Measurements from ENCODE around the gene MKNK1. TPM values are rescaled to one million over a fixed set of nuclear protein-coding genes. Genes with fewer than 3 reads are reported as not detected.

The MKNK1 gene
- total RNA-seq, 1 donor from 2014 or later, result 58.4 TPM

DNA sequence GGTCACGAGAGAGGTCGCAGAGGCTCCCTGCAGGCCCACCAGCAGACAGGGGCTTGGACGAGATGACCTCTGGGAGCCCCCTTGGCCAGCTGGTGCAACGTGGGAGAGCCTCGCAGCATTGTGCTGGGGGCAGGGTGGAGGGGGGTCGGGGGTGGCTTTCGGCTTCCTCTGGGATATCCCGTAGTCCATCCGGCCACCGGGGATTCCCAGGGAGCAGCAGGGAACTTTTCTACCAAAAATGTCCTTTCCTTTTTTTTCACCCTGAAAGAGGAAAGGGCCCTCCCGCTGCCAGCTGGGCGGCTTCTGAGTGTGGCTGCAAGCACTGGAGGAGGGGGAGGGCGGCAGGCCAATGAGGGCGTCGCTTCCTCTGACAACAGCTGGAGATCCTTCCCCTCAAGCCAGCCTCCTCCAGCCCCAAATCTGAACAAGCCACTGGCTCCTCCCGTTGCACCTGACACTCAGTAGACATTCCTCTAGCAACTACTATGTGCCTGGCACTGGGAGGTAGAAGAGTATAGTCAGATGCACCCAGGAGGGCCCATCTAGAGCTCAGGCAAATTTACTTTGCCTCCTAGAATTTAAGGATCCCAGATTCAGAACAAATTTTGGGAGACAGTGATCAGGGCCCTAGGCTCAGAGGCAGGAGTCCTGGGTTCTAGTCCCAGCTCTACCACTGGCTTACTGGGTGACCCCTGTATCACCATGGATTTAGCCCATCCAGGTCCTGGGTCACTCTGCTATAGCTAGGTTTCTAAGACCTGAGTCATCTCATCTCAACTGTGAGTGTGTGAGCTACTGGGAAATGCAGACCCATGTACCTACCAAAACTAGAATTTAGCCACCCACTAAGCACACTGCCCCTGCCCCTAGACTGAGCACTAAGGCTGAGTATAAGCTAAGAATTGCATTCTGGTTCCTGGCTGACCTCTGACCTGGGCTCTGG, 9.9 kb upstream of the MKNK1 start:
- H3K4me3 Mint-ChIP-seq (ENCODE audit: unreplicated experiment), result no peak overlapping the region
- TF ChIP-seq, protein P1, sequence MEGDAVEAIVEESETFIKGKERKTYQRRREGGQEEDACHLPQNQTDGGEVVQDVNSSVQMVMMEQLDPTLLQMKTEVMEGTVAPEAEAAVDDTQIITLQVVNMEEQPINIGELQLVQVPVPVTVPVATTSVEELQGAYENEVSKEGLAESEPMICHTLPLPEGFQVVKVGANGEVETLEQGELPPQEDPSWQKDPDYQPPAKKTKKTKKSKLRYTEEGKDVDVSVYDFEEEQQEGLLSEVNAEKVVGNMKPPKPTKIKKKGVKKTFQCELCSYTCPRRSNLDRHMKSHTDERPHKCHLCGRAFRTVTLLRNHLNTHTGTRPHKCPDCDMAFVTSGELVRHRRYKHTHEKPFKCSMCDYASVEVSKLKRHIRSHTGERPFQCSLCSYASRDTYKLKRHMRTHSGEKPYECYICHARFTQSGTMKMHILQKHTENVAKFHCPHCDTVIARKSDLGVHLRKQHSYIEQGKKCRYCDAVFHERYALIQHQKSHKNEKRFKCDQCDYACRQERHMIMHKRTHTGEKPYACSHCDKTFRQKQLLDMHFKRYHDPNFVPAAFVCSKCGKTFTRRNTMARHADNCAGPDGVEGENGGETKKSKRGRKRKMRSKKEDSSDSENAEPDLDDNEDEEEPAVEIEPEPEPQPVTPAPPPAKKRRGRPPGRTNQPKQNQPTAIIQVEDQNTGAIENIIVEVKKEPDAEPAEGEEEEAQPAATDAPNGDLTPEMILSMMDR (IDR thresholded peaks at IDR 0.05; ENCODE audit: partially characterized antibody, unreplicated experiment), result no peak
- peaks cover 3% of the 10 kb centered on the region for H3K4me1 Mint-ChIP-seq (ENCODE audit: low read depth, unreplicated experiment)
- DNase-seq, result peak; percentile 59
- peaks cover 7% of the 10 kb centered on the region for H3K9me3 Mint-ChIP-seq (ENCODE audit: unreplicated experiment)
- peak overlapping the region; percentile 40 for H3K27ac Mint-ChIP-seq (ENCODE audit: unreplicated experiment)
- no peaks in the 10 kb centered on the region for H3K36me3 Mint-ChIP-seq (ENCODE audit: unreplicated experiment)
- H3K27me3 Mint-ChIP-seq (ENCODE audit: unreplicated experiment), result peaks cover 11% of the 10 kb centered on the region

GRCh38 chr1:46612937-46613660, 9.0 kb upstream of the MKNK1 start:
- DNase-seq, result no peak
- Mint-ChIP-seq H3K27me3 (ENCODE audit: unreplicated experiment) (peaks cover 12% of the 10 kb centered on the region), H3K36me3 (ENCODE audit: unreplicated experiment) (no peaks in the 10 kb centered on the region), H3K27ac (ENCODE audit: unreplicated experiment) (peak overlapping the region; percentile 40), H3K4me1 (ENCODE audit: low read depth, unreplicated experiment) (peaks cover 3% of the 10 kb centered on the region), H3K4me3 (ENCODE audit: unreplicated experiment) (no peak overlapping the region), H3K9me3 (ENCODE audit: unreplicated experiment) (peaks cover 8% of the 10 kb centered on the region)
- TF ChIP-seq, protein P1 (IDR thresholded peaks at IDR 0.05; ENCODE audit: partially characterized antibody, unreplicated experiment), result no peak

GRCh38 chr1:46611691-46612221, 7.7 kb upstream of the MKNK1 start:
- H3K36me3 Mint-ChIP-seq (ENCODE audit: unreplicated experiment), result no peaks in the 10 kb centered on the region
- peaks cover 2% of the 10 kb centered on the region for H3K27me3 Mint-ChIP-seq (ENCODE audit: unreplicated experiment)
- H3K4me1 Mint-ChIP-seq (ENCODE audit: low read depth, unreplicated experiment), result peaks cover 5% of the 10 kb centered on the region
- no peak overlapping the region for H3K27ac Mint-ChIP-seq (ENCODE audit: unreplicated experiment)
- no peak overlapping the region for H3K4me3 Mint-ChIP-seq (ENCODE audit: unreplicated experiment)
- TF ChIP-seq, protein P1 (IDR thresholded peaks at IDR 0.05; ENCODE audit: partially characterized antibody, unreplicated experiment), result no peak
- H3K9me3 Mint-ChIP-seq (ENCODE audit: unreplicated experiment), result peaks cover 5% of the 10 kb centered on the region
- no peak for DNase-seq

DNA sequence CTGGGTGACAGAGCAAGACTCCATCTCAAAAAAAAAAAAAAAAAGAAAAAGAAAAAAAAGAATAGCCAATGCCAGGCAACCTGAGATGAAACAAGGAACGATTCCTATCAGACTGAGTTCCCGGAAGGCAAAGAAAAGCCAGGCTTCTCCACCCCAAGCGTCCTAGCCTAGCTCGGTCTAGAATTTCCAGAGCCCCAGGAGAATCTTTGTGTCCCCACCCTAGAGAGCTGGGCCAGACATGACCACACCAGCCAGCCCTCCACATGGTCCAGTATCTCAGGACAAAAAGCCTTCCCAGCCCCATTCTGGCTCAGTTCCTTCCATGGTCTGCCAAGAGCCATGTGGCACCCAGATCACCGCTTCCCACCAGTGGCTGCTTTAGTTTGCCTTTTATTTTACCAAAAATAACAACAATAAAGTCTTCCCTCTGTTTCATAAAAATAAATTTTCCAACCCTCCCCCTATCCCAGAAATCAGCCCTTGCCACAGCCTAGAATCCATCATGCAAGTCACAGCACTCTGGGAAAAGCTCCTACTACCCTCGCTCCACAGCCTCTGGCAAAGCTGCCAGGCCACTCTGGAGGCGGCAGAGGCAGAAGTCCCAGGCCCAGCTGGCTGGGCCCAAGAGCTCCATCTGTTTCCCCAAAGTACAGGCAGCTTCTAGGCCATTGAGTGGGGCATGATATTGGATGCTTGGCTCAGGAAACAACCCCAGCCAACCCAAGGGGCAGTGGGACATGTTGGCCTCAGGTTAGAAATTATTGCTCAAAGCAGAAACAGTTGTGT, 3.5 kb upstream of the MKNK1 start:
- no peak overlapping the region for H3K27ac Mint-ChIP-seq (ENCODE audit: unreplicated experiment)
- peaks cover 8% of the 10 kb centered on the region for H3K27me3 Mint-ChIP-seq (ENCODE audit: unreplicated experiment)
- TF ChIP-seq, protein P1 (IDR thresholded peaks at IDR 0.05; ENCODE audit: partially characterized antibody, unreplicated experiment), result no peak
- no peaks in the 10 kb centered on the region for H3K36me3 Mint-ChIP-seq (ENCODE audit: unreplicated experiment)
- H3K4me3 Mint-ChIP-seq (ENCODE audit: unreplicated experiment), result no peak overlapping the region
- DNase-seq, result no peak
- H3K9me3 Mint-ChIP-seq (ENCODE audit: unreplicated experiment), result peaks cover 4% of the 10 kb centered on the region
- peaks cover 2% of the 10 kb centered on the region for H3K4me1 Mint-ChIP-seq (ENCODE audit: low read depth, unreplicated experiment)
